RWPE1 (cell line): ENCODE measurements around the gene CNTNAP2.

Experiments
- CTCF ChIA-PET: fragments of 350-600 bp; sonication (Branson Sonifier 250); formaldehyde crosslinking; extraction: SDS; loops from one replicate; lab custom pipeline; 2021; lab: Yijun Ruan, JAX
- POLR2A ChIA-PET: fragments of 400-600 bp; formaldehyde crosslinking; extraction: SDS; loops from one replicate; lab custom pipeline; 2020; ENCODE audit warnings: antibody characterized with exemption; ENCODE audit not compliant: low non-redundant PET; lab: Yijun Ruan, JAX
- DNase-seq: peaks from one replicate; pipeline ENCODE4 v3.0.0; 2012; ENCODE audit warnings: low spot score
- H3K27ac ChIP-seq: fragments of 450-650 bp; 2 replicates; pipeline ENCODE4 v1.5.1; 2017
- TF ChIP-seq, protein P1 (sequence below): fragments of 450-650 bp; conservative IDR thresholded peaks from 2 replicates; pipeline ENCODE4 v1.5.1; 2017; ENCODE audit warnings: low read depth, mild to moderate bottlenecking

Gene CNTNAP2

DNA sequence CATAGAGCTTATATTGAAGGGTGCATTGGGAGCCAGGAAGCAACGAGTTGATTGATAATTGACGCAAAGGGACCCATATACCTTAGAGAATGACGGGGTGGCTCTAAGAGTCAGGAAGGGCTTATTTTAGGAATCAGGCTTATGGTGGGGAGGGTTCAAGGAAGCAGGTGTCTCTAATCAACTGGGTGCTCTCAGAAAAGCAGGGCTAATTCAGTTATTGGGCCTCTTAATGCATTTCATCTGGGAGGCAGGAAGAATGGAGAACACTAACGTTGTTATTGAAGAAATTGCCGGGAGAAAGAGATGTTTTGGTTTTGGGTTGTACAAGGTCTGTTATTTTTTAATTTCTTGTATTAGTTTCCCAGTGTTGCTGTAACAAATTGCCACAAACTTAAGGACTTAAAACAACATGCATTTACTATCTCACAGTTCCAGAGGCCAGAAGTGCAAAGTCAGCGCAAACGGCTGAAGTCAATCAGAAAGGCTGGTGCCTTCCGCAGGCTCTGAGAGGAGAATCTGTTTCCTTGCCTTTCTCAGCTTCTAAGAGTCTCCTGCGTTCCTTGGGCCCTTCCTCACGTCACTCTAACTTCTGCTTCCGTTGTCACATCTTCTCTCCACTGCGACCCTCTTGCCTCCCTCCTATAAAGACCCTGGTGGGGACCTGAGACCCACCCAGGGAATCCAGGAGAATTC, 2145.5 kb downstream of the CNTNAP2 start:
- TF ChIP-seq, protein P1, sequence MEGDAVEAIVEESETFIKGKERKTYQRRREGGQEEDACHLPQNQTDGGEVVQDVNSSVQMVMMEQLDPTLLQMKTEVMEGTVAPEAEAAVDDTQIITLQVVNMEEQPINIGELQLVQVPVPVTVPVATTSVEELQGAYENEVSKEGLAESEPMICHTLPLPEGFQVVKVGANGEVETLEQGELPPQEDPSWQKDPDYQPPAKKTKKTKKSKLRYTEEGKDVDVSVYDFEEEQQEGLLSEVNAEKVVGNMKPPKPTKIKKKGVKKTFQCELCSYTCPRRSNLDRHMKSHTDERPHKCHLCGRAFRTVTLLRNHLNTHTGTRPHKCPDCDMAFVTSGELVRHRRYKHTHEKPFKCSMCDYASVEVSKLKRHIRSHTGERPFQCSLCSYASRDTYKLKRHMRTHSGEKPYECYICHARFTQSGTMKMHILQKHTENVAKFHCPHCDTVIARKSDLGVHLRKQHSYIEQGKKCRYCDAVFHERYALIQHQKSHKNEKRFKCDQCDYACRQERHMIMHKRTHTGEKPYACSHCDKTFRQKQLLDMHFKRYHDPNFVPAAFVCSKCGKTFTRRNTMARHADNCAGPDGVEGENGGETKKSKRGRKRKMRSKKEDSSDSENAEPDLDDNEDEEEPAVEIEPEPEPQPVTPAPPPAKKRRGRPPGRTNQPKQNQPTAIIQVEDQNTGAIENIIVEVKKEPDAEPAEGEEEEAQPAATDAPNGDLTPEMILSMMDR: no peak
- ChIA-PET POLR2A (no interaction called here), CTCF (interaction anchor here (0.6 to 0.7 kb wide), 2 partner anchors 42 to 648 kb away, joined by 3 to 4 read pairs; no protein-coding TSS in a partner anchor)
- DNase-seq: no peak
- H3K27ac ChIP-seq: no peak overlapping the region

DNA sequence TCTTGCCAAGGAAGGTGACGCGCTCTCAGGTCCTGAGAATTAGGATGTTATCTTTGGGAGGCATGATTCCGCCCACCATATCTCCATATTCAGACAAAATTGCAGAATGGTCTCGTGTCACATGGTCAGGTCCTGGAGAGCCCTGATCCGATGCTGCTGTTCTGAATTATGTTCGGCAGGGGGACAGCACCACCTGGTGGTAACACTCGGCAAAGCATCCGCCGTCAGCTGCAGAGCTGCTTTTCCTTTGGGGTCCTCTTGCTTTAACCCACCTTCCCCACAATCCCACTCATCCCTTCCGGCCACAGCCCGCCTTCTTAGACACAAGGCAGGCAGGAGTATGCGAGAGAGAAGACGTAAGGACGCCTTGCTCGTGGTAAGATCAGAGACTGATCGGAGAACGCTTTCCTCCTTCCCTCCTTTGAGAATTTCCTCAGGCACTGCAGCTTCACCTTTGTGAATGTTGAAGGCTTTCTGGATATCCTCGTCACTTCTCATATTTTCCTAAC, 2146.2 kb downstream of the CNTNAP2 start:
- peak; percentile 37 for DNase-seq
- H3K27ac ChIP-seq: no peak overlapping the region
- TF ChIP-seq, protein P1: peak; percentile 98
- CTCF ChIA-PET: interaction anchor here (0.6 to 0.7 kb wide), 2 partner anchors 43 to 648 kb away, joined by 3 to 4 read pairs; no protein-coding TSS in a partner anchor
- POLR2A ChIA-PET: no interaction called here

DNA sequence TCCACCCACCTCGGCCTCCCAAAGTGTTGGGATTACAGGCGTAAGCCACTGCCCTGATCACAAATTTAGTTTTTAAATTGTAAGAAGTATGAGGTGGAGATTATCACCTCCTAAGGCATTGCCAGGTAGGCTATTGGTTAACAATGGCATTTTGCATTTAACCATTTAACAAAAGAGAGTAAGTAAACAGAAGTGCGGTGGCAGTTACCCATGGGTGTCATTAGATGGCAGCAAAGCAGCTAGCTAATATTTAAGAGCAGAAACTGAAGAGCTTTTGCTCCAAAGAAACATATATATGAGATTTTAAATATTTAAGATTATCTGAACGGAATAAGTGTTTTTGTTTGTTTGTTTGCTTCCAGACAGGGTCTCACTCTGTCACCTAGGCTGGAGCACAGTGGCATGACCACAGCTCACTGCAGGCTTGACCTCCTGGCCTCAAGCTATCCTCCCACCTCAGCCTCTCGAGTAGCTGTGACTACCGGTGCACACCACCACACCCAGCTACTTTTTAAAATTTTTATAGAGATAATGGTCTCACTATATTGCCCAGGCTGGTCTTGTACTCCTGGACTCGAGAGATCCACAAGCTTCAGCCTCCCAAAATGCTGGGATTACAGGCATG, 2148.4 kb downstream of the CNTNAP2 start:
- no peak overlapping the region for H3K27ac ChIP-seq
- POLR2A ChIA-PET: no interaction called here
- CTCF ChIA-PET: interaction anchor here (0.6 to 1.2 kb wide), 4 partner anchors 194 to 819 kb away, joined by 3 to 7 read pairs (median 4); no protein-coding TSS in a partner anchor
- peak; percentile 26 for DNase-seq
- TF ChIP-seq, protein P1: peak; percentile 83

DNA sequence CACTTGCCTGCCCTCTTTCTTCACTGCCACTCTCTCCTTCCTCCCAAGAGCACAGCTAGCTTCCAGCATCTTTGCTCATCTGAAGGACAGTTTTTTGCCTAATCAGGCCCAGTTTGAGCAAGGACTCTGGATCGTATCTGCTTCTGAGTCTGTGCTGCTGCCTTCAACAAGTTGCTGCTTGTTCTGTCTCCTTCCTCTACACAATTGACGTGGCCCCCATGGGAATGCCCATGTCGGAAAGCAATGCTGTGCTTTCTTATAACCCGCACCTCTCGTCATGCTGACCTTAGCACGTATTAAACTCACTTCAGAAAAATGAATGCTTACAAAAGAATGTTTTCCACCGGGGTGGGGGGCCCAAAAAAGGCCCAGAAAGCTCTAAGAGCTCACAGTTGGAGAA, 2149.3 kb downstream of the CNTNAP2 start:
- CTCF ChIA-PET: interaction anchor here (0.6 kb wide), 1 partner anchor 819 kb away, joined by 3 read pairs; no protein-coding TSS in a partner anchor
- POLR2A ChIA-PET: no interaction called here
- DNase-seq: no peak

DNA sequence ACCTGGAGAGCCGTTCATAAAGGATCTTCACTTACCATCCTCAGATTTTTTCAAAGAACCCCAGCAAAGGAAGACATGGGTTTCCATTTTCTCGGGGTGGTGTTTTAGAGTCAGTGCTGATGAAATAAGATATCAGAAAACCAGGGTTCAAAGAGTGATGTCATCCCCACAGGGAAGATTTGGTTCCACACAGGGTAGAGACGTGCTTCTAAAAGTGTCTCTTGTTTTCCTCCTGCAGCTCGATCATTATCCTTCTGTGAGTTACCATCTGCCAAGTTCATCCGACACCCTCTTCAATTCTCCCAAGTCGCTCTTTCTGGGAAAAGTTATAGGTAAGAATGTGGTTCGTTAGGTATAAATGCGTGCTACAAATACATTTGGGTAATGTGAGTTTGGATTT, 2150.2 kb downstream of the CNTNAP2 start:
- ChIA-PET CTCF (interaction anchor here (0.7 kb wide), 1 partner anchor 198 kb away, joined by 3 read pairs; no protein-coding TSS in a partner anchor), POLR2A (no interaction called here)
- no peak for DNase-seq
- no peak overlapping the region for H3K27ac ChIP-seq
- TF ChIP-seq, protein P1: no peak

More for the DNA sequence above, 2149.3 kb downstream of the CNTNAP2 start:
- TF ChIP-seq, protein P1: no peak
- H3K27ac ChIP-seq: no peak overlapping the region

DNA sequence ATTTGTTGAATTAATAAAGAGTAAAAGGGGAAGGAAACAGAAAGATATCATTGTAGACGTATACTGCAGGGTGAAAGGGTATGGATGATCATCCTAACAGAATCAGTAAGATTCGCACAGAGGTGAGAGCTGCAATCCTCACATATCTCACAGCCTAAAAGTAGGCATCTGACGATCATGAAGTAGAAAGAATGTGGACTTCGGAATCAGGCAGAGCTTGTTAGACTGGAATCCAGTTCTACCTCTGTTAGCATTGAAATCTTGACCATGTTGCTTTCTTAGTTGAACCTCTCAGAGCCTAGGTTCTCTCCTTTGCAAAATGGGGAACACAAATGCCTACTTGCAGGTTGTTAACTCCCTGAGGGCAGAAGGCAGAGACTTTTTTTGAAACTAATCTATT, 2154.0 kb downstream of the CNTNAP2 start:
- H3K27ac ChIP-seq: no peak overlapping the region
- TF ChIP-seq, protein P1: no peak
- ChIA-PET POLR2A (no interaction called here), CTCF (interaction anchor here (0.7 kb wide), 1 partner anchor 9 kb away, joined by 4 read pairs; no protein-coding TSS in a partner anchor)
- DNase-seq: no peak
